GM18861 (cell line): Measurements from ENCODE around the gene PEAK1.
"Not testable (repeated sequence)": the region's sequence is repeated elsewhere in the genome, so short reads cannot be mapped to it uniquely, and the experiment has no call there.

Experiments used
- ATAC-seq: cut with Tn5 transposase; IDR thresholded peaks from one replicate; pipeline ENCODE4 v1.9.1; 2021; ENCODE audit not compliant: unreplicated experiment

PEAK1 gene

GRCh38 chr15:77243135-77243534 lies 176.8 kb downstream of the PEAK1 start:
- no peak for ATAC-seq

- no peak for ATAC-seq
These were observed 179.9 kb downstream of the PEAK1 start for GRCh38 chr15:77239882-77240608.

- no peak for ATAC-seq
These were observed 184.3 kb downstream of the PEAK1 start for GRCh38 chr15:77235566-77235965.

- ATAC-seq, result no peak
These were observed 191.1 kb downstream of the PEAK1 start for GRCh38 chr15:77228828-77229227.

GRCh38 chr15:77226652-77227051 lies 193.3 kb downstream of the PEAK1 start:
- ATAC-seq, result no peak

- ATAC-seq, result no peak
These were observed 194.3 kb downstream of the PEAK1 start for GRCh38 chr15:77225646-77226045.

GRCh38 chr15:77225088-77225487 lies 194.8 kb downstream of the PEAK1 start:
- ATAC-seq, result no peak

- no peak for ATAC-seq
These were observed 195.6 kb downstream of the PEAK1 start for GRCh38 chr15:77224352-77224751.

GRCh38 chr15:77221708-77222107 lies 198.2 kb downstream of the PEAK1 start:
- ATAC-seq, result no peak

- ATAC-seq, result no peak
These were observed 198.7 kb downstream of the PEAK1 start for GRCh38 chr15:77221174-77221573.

GRCh38 chr15:77219841-77220240 lies 200.1 kb downstream of the PEAK1 start:
- ATAC-seq, result no peak

- no peak for ATAC-seq
These were observed 210.7 kb downstream of the PEAK1 start for GRCh38 chr15:77209221-77209620.

GRCh38 chr15:77208241-77208640 lies 211.7 kb downstream of the PEAK1 start:
- no peak for ATAC-seq

- ATAC-seq, result no peak
These were observed 218.2 kb downstream of the PEAK1 start for GRCh38 chr15:77201665-77202064.

GRCh38 chr15:77196381-77196780 lies 223.5 kb downstream of the PEAK1 start:
- ATAC-seq, result no peak

- ATAC-seq, result no peak
These were observed 224.3 kb downstream of the PEAK1 start for GRCh38 chr15:77195586-77195985.

- ATAC-seq, result no peak
These were observed 227.5 kb downstream of the PEAK1 start for GRCh38 chr15:77192451-77192850.

- no peak for ATAC-seq
These were observed 228.6 kb downstream of the PEAK1 start for GRCh38 chr15:77191230-77191834.

- no peak for ATAC-seq
These were observed 232.0 kb downstream of the PEAK1 start for GRCh38 chr15:77187751-77188464.

GRCh38 chr15:77186594-77187011 lies 233.3 kb downstream of the PEAK1 start:
- no peak for ATAC-seq

- ATAC-seq, result no peak
These were observed 234.6 kb downstream of the PEAK1 start for GRCh38 chr15:77185242-77185785.

GRCh38 chr15:77184352-77184751 lies 235.6 kb downstream of the PEAK1 start:
- not testable (repeated sequence) for ATAC-seq
